ENCODE data around the gene GID4.

DNA sequence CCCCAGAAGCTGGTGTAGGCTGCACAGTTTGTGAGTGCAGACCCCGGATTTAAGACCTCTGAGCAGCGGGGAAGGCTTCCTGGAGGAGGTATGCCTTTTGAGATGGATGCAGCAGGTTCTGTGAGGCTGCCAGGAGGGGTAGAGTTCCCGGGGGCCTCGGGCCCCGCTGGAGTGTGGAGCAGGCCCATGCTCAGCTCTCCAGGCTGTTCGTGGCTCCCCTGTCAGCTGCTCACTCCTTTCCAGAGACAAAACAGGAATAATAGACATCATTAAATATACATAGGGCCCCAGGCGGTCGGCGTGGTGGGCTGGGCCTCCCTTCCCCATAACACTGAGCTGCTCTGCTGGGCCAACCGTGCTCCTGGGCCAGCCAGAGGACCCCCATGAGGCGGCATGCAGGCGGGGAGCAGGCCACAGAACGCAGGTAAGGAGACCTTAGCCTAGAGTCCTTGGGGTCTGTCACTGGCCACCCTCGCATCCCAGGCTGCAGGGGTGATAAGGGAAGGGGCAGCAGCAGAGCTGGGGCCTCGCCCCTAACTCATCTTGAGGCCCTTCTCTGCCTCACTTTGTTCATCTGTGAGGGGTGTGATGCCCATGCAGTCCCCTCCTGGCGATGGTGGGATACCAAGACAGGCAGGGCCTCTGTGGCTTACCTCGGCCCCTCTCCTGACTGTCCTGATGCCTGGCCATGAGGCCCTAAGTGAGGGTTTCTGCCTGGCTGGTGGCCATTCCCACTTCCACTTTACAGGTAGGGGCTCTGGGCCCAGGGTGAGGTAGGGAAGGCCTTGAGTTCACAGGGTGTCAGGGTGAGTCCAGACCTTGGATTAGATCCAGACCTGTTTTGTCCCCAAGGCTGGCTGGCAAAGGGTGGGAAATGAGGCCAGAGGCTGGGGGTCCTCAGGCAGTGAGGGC lies 69.4 kb downstream of the GID4 start, which contains the start of gene MYO15A:
- TF ChIP-seq, protein P1, sequence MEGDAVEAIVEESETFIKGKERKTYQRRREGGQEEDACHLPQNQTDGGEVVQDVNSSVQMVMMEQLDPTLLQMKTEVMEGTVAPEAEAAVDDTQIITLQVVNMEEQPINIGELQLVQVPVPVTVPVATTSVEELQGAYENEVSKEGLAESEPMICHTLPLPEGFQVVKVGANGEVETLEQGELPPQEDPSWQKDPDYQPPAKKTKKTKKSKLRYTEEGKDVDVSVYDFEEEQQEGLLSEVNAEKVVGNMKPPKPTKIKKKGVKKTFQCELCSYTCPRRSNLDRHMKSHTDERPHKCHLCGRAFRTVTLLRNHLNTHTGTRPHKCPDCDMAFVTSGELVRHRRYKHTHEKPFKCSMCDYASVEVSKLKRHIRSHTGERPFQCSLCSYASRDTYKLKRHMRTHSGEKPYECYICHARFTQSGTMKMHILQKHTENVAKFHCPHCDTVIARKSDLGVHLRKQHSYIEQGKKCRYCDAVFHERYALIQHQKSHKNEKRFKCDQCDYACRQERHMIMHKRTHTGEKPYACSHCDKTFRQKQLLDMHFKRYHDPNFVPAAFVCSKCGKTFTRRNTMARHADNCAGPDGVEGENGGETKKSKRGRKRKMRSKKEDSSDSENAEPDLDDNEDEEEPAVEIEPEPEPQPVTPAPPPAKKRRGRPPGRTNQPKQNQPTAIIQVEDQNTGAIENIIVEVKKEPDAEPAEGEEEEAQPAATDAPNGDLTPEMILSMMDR (IDR thresholded peaks at IDR 0.05): no peak
- TF ChIP-seq POLR2A (IDR thresholded peaks at IDR 0.05): no peak
- TF ChIP-seq POLR2AphosphoS5 (IDR thresholded peaks at IDR 0.05): no peak
